GM18507 (cell line): ENCODE measurements around the gene CNTNAP2.

Experiments
- DNase-seq: peaks from one replicate; pipeline ENCODE4 v3.0.0; 2011; ENCODE audit warnings: low read depth; ENCODE audit not compliant: insufficient read length; ENCODE audit errors: extremely low spot score
- FAIRE-seq: peaks from 2 replicates; lab custom pipeline; 2011; peaks lifted over from hg19 to GRCh38; lab: Jason Lieb, UNC

Gene CNTNAP2

DNA sequence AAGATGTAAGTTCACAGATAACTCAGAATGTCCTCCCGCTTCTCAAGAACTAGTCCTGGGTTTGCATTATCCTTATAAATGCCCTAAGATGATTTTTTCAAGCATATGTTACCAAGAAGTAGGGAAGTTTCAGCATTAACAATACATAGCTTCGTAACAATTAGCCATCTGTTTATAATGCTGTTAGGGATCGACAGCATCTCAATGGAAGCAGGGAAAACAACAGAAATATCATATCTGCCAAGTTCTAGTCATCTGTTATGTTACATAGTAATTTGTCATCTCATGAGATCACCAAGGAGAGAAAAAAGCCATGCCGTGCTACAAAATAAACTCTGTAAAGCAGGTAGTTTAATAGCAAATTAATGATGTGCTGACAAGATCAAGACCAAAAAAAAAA is 1742.4 kb downstream of the CNTNAP2 start:
- no peak for FAIRE-seq
- no peak for DNase-seq

DNA sequence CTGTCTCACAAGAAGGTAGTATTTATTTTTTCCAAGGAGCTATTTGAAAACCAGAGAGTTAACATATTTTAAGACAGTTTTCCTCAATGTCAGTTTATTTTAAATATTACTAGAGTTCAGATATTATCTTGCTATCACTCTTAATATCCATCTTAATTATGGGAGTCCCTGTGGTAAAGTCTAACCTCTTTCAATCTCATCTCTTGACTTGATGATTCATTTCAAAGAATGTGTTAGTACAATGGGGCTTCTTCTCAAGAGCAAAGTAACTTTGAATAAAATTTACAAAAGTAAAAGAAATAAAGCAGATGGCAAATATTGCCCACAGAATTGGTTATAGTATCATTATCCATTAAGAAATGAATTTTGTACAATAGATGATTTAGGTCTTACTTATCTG is 1742.9 kb downstream of the CNTNAP2 start:
- DNase-seq (no peak), FAIRE-seq (no peak)

DNA sequence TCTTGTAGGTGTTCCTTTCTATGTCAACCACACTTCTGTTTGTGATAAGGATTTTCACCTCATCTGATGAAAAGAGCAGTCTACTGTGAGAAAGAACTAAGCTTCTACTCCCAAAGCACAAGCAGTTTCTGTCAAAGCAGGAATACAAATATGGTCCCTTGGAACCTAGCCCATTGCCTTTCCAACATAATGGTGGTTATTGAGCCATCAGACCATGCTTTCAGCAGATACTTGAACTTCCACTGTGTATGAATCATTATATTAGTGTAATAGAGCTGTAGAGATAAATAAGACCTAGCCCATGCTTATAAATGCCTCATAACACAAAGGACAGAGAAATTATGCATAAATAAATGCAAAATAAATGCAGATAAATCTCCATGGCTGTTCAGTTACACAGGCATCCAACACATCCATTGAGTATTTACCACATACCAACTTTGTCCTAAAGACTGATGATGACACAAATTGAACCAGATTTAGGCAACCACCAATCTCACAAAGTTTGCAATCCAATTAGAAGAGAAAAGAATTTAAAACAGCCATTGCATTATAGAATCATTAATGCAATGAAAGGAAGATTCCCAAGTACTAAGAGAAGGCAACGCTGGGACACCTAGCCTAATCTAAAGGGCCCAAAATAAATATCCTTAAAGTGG is 1744.6 kb downstream of the CNTNAP2 start:
- FAIRE-seq = no peak
- no peak for DNase-seq

DNA sequence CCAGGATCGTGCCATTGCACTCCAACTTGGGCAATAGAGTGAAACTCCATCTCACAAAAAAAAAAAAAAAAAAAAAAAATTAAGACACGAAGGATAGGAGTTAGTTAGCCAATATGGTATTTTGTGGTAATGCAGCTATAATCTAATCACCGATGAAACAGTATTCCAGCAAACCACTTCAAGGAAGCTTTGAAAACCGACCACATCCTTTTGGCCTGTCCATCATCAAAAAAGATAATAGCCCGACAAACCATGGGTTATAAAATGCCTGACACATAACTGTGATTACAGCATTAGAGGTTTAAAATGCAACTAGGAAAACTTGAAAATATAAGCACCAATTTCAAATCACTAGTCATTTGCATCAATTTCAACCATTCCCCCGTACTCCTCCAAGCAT is 1745.3 kb downstream of the CNTNAP2 start:
- DNase-seq (no peak), FAIRE-seq (no peak)

DNA sequence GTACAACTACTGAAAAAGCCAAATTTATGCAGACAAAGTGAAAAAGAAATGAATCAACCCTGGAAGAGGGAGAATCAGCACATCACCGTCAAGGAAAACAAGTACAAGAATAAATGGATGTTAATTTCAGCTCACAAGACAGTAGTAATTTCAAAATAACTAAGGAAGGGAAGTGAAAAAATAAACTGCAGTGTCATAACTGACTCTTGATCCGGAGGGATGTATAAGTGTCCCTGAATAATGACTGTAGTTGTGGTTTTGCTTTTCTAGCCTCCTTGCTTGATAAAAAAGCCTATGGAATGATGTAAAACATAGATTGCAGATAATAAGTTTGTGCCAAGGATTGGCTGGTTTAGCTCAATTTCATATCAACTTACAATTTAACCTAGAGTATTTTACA is 1752.9 kb downstream of the CNTNAP2 start:
- no peak for DNase-seq
- FAIRE-seq = no peak

DNA sequence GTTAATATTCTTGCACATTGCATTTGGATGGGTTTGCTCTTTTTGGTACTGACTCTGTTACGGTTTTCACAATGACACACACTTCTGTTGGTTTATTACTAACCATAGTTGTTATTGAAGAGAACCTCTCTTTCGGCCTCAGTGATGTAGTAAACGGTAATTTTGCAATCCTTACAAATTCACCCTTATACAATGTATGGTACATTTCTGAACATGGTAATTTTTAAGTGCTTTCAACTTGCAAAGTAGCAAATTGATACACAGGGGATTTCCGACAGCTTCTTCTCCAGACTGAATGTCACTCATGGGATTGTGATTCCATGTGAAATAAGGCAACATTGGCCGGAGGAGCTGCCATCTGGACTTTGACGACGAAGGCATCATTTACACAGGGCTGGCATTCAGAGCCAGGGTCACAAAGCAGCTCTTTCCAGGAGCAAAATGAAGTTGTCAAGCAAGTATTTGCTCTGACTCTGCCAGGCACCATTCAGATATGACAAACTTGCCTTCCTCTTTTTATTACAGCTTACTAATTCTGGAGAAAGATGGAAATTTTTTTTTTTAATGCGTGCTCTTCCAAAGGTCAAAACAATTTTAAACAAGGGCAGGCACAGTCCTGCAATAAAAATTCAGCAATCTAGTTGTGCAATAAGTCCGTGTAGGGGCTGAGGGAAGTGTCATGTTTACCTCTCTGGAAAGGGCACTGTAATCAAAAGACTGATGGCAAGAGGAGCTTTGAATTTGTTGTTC is 1762.5 kb downstream of the CNTNAP2 start:
- FAIRE-seq (no peak), DNase-seq (no peak)

DNA sequence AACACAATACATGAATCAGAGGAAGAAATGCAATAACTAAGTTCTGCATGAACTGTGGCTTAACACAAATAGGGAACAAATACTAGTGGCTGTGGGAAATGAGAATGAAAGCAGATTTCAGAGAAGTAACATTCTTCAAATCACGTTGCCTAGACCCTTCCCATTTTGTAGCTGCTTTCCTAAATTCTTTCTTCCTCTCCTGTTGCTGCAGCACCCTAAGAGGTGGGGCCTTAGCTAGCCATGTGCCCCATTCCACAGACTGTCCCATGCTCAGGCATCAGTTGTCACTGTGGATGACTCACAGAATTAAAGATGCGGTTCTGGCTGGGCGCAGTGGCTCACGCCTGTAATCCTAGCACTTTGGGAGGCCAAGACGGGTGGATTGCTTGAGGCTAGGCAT is 1769.3 kb downstream of the CNTNAP2 start:
- FAIRE-seq = no peak

DNA sequence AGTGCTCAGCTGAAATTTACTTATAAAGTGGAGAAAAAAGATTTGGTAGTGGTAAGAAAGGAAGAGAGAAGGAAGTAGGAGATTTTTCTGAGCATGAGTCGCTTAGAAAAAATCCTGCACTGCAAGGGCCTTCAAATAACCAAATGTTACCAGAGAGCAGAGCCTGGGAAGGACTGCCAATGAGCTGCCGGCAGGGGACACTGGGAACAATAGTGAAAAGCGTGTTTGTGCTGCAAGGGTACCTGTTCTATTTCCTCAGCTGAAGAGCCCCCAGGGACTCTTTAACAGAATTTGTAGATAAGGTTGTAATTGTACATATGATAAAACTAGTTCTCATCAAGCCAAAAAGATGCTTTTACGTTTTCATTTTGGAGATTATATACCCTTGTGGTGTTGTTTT is 1777.7 kb downstream of the CNTNAP2 start:
- FAIRE-seq (no peak), DNase-seq (no peak)

More for the DNA sequence above, 1769.3 kb downstream of the CNTNAP2 start:
- DNase-seq = no peak

DNA sequence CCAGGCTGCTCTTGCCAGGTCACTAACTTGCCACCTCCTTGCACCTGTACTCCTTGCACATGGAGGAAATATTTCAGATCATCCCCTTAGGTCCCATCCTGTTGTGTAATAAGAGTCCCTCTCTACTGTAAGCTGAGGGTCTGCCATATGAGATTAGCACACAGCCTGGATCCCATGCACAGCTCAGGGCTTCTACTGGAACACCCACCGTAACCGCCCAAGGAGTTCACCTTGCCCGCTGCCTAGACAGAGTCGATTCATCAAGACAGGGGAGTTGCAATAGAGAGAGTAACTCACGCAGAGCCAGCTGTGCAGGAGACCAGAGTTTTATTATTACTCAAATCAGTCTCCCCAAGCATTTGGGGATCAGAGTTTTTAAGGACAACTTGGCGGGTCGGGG is 1779.5 kb downstream of the CNTNAP2 start:
- no peak for FAIRE-seq

DNA sequence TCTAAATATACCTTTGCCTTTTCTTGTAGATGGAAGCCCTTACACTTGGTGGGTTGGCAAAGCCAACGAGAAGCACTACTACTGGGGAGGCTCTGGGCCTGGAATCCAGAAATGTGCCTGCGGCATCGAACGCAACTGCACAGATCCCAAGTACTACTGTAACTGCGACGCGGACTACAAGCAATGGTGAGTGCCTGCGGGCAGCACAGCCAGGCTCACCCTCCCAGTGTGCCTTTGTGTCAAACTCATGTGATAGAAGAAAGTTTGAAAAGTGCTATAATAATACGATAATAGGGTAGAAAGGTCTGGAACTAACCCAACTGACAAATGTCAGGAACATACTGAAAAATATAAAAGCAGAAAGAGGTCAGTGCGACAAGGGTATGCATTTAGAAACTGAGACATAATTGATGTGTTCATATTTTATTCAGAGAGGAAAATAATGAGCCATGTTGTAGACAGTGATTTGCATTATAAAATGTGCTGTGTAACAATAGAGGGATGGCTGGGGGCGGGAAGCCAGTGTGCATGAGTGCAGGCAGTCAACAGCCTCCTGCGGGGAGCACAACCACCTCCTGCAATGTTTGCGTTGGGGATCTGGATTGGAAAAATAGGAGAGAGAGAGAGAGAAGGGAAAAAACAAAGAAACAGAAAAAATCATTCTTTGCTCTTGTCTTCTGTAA is 1787.1 kb downstream of the CNTNAP2 start:
- DNase-seq = no peak
- no peak for FAIRE-seq

More for the DNA sequence above, 1779.5 kb downstream of the CNTNAP2 start:
- no peak for DNase-seq

DNA sequence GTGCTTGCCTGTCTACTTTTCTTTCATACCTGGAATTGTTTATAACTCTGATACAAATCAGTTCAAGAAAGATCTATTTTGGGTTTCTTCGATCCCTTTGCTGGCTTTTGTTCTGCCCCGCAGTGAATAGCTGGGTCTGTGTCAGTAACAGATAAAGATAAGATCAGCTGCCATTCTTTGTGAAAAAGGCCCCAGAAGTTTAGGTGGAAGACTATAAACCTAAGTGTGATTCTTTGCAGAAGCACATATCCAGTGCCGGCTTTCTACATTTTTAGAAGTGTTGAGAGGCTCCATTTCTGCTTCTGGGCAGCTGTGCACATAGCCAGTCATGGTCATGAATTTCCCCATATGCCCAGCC is 1787.6 kb downstream of the CNTNAP2 start:
- FAIRE-seq (no peak), DNase-seq (no peak)

DNA sequence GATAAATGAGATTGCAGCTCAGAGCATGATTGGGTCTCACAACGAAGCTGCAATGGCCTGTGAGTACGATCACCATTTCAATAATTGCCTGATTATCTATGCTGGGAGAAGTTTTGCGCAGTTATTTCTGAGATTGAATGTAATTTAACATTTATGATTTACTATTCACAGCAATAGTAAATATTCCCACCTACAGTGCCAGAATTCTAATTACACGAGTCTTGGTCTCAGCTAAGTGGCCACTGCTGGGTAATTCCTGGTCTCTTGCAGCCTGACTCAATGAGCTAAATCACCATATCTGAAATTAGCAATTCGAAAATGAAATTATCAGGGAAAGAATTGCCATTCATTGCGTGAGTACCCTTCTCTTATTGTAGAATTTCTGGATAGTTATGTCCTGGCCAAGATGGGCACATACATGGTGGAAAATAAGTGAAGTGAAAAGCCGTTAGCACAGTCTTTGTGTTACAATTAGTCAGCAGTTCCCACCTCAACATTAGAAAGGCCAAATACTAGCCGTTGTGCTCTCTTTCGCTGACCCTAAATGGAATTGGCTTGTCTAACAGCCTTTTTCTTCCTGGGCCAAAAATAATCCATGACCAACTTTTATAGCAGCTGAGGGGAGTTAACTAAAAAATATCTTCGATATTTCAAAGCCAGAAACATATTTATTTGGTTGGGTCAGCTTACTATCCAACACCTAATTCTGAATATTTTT is 1793.0 kb downstream of the CNTNAP2 start:
- no peak for DNase-seq
- FAIRE-seq = no peak

DNA sequence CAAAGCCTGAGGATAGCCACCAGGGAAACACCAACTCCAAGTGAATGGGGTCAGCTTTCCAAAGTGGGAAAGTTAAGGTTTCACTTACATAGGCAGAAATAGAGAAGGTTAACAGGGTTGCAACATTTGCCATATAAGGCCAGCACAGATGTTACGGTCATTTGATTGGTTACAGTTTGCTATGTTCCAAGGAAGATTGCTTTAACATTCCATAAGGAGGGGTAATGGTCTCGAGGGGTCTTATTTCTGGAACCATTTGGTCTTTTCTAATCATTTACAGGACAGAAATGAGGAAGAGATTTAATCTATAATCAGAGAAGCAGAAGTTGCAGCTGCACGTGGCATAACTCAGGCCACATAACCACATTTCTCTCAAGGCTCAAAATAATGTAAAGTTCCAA is 1794.6 kb downstream of the CNTNAP2 start:
- no peak for DNase-seq
- no peak for FAIRE-seq

DNA sequence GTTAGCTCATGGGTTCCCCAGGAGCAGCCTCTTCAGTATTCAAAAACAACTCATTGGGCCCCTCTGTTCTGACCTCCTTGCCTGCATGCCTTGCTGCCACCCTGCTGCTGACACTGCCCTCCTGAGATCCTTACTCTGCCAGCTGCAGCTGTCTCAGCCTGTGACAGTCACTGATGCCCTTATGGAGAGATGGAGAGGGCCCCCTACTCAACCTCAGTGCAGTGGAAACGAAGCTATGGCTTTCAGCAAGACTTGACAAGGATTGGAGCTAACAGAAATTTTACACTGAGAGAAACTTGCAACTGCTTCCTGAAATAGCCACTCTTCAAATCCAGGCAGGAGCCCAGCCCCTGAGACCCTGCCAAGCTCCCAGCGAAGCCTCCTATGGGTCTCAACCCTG is 1795.7 kb downstream of the CNTNAP2 start:
- DNase-seq = no peak
- FAIRE-seq = no peak

DNA sequence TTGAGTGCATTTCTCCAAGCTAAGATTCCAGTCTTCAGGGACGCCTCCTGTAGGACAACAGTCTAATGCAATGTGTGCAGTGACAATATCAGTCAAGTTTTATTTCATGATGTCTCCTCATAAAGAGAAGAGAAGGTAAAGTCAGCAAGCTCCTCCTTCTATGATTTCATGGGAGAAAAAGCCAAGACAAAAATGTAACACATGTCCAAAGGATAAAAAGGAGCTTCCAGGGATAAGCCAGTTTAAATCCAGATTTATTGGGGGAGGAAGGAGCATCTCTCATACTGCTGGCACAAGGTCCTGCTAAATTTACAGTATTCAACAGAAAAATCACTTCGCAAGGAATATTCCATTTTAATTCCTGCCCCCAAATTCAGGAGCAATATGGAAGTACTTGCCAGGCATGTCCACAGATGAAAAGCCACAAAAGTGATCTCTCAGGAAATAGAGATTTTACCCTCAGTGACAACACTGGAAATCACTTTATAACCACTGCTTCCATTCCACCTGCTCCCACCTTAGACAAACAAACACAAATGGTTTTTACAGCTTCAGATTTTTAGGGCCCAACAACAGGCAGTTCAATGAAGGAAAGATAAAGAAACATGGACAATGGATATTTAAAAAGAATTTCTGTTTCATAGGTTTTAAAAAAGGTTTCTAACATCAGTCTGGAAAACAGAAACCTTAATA is 1796.5 kb downstream of the CNTNAP2 start:
- FAIRE-seq = no peak

DNA sequence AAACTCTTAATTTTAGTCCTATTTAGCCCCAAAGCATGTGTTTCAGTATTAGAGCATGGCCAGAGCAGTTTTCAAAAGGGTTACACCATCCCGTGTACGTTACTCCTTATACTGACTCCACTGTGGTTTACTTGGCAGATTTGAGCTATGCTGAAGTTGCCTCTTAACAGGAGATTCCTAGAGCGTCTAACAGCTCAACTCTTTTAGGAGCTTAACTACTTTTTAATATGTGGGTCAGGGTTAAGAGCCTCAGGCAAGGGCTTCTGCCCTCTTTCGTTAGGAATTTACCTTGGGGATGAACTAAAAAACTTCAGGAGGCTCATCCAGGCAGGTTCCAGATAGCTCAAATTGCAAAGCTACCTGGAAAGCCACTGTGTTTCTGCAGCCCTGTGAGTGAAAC is 1799.2 kb downstream of the CNTNAP2 start:
- DNase-seq (no peak), FAIRE-seq (no peak)

More for the DNA sequence above, 1796.5 kb downstream of the CNTNAP2 start:
- DNase-seq = no peak

DNA sequence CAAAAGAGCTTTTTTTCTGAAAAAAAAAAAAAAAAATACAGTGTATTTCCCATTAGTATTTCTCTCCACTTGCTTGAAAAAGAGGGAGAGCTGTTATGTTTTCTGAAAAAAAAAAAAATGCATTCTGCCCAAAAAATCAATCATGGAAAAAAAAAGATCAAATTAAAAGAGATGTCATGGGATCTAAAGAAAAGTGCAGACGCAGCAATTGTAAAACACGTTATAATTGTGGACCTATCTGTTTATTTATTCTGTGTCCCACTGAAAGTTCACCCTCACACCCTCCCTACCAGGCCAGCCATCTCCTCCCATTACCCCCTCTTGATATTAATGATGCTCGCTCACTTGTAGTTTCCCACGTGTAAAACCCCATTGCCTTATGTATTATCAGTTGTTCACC is 1800.0 kb downstream of the CNTNAP2 start:
- DNase-seq = no peak
- no peak for FAIRE-seq

DNA sequence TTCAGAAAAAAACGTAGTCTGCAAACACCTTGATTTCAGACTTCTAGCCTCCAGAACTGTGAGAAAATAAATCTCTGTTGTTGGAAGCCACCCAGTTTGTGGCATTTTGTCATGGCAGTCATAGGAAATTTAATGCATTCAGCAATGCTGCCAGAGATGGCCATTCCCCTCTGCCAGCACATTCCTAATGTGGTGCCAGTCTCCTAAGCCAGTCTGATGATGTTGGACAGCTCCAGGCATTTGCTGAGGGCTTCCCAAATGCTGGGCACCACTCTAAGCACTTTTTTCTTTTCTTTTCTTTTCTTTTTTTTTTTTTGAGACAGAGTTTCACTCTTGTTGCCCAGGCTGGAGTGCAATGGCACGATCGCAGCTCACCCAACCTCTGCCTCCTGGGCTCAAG is 1807.2 kb downstream of the CNTNAP2 start:
- FAIRE-seq (no peak), DNase-seq (no peak)

DNA sequence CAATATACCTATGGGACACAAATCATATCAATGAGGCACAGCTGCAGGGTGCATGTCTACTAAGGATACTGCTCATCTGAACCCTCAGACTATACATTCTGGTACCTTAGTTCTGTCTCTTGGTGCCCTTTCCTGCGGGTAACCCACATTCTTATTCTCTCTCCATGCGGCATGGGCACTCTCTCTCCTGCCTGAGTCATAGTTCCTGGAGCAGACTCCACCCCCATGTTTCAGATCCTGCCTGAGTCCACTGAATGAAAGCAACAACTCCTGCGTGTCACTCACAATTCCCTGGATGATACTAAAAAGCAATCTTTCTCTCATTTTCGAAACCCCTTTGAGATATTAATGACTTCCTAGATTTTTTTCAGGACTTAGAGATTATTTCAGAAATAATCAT is 1820.8 kb downstream of the CNTNAP2 start:
- FAIRE-seq (no peak), DNase-seq (no peak)

DNA sequence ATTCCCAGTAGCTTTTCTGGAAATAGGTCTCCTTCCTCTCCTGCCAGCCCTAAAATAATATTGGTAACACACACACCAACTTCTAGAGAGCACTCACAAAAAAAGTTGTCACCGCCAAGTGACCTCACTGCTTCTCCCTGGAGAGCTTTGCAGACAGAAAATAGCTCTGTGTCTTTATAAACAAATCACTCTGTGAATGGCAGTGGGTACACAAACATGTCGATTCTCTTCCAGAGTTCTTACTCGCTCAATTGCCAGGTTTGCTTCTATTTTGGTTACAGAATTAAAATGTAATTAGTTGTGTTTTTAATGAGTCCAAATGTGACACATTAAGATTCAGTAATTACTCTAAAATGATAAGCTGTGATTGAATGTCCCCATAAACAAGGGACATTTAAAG is 1824.8 kb downstream of the CNTNAP2 start:
- FAIRE-seq = no peak
- DNase-seq = no peak
